Stimulated activated CD4-positive, alpha-beta T cell treated with anti-CD3 and anti-CD28 coated beads, Interleukin-4, amount 100 ng/mL, for 1 hour (primary cell): ENCODE results near the gene TLE4.

Experiments
- DNase-seq: peaks from one replicate; pipeline ENCODE4 v3.0.0-alpha.2; 2020

The TLE4 gene

GRCh38 chr9:79694676-79695400 lies 123.1 kb downstream of the TLE4 start:
- no peak for DNase-seq

GRCh38 chr9:79695531-79696175 lies 123.9 kb downstream of the TLE4 start:
- DNase-seq, result no peak

- DNase-seq, result no peak
Measured at GRCh38 chr9:79698967-79699366, 127.2 kb downstream of the TLE4 start.

GRCh38 chr9:79699479-79699878 lies 127.7 kb downstream of the TLE4 start:
- no peak for DNase-seq

- DNase-seq, result no peak
Measured at GRCh38 chr9:79700607-79701360, 129.0 kb downstream of the TLE4 start.

GRCh38 chr9:79701651-79702050 lies 129.9 kb downstream of the TLE4 start:
- DNase-seq, result no peak

- no peak for DNase-seq
Measured at GRCh38 chr9:79705704-79706103, 133.9 kb downstream of the TLE4 start.

- no peak for DNase-seq
Measured at GRCh38 chr9:79706512-79706911, 134.7 kb downstream of the TLE4 start.

- DNase-seq, result no peak
Measured at GRCh38 chr9:79707589-79707988, 135.8 kb downstream of the TLE4 start.

GRCh38 chr9:79708541-79708940 lies 136.8 kb downstream of the TLE4 start:
- no peak for DNase-seq

GRCh38 chr9:79709743-79710674 lies 138.2 kb downstream of the TLE4 start:
- DNase-seq, result no peak

- DNase-seq, result no peak
Measured at GRCh38 chr9:79711874-79712273, 140.1 kb downstream of the TLE4 start.

- DNase-seq, result no peak
Measured at GRCh38 chr9:79719021-79719420, 147.3 kb downstream of the TLE4 start.

- no peak for DNase-seq
Measured at GRCh38 chr9:79719989-79720388, 148.2 kb downstream of the TLE4 start.

- DNase-seq, result no peak
Measured at GRCh38 chr9:79731171-79731890, 159.6 kb downstream of the TLE4 start.

GRCh38 chr9:79735023-79735779 lies 163.4 kb downstream of the TLE4 start:
- no peak for DNase-seq

- DNase-seq, result no peak
Measured at GRCh38 chr9:79736051-79736450, 164.3 kb downstream of the TLE4 start.

GRCh38 chr9:79741381-79741780 lies 169.6 kb downstream of the TLE4 start:
- no peak for DNase-seq

GRCh38 chr9:79742110-79742721 lies 170.5 kb downstream of the TLE4 start:
- no peak for DNase-seq

- no peak for DNase-seq
Measured at GRCh38 chr9:79744521-79744920, 172.8 kb downstream of the TLE4 start.
